Uterus (tissue), 4 donors: ENCODE data around the gene FBXO44. TPM values are rescaled to one million over a fixed set of nuclear protein-coding genes. Genes with fewer than 3 reads are reported as not detected.

Experiments used
- DNase-seq, 2 donors: peaks; one replicate each; pipeline ENCODE4 v3.0.0-alpha.2; 2019 to 2020
- H3K27ac ChIP-seq, 2 donors: fragments of 200-600 bp; sonication (generic); 1 replicate in 1 of 2; 2 replicates in 1 of 2; pipeline ENCODE4 v1.5.1; 2016 to 2018
- H3K27me3 ChIP-seq, 2 donors: fragments of 200-600 bp; sonication (generic); one replicate each; pipeline ENCODE4 v1.5.1; 2018 to 2019; ENCODE audit warnings: control low read depth in 1 of 2
- H3K36me3 ChIP-seq, 2 donors: fragments of 200-600 bp; sonication (generic); one replicate each; pipeline ENCODE4 v1.5.1; 2019; ENCODE audit warnings: control low read depth in 1 of 2
- H3K4me1 ChIP-seq, 2 donors: fragments of 200-600 bp; sonication (generic); one replicate each; pipeline ENCODE4 v1.5.1; 2018 to 2019; ENCODE audit warnings: control low read depth in 1 of 2
- H3K4me3 ChIP-seq, 2 donors: fragments of 200-600 bp; sonication (generic); 1 replicate in 1 of 2; 2 replicates in 1 of 2; pipeline ENCODE4 v1.5.1; 2018 to 2019; ENCODE audit warnings: mild to moderate bottlenecking in 1 of 2
- H3K9me3 ChIP-seq, 2 donors: fragments of 200-600 bp; sonication (generic); one replicate each; pipeline ENCODE4 v1.5.1; 2019; ENCODE audit warnings: control low read depth in 1 of 2
- POLR2A ChIP-seq, 2 donors: fragments of 450-650 bp; IDR thresholded peaks; one replicate each; pipeline ENCODE4 v1.6.1; 2016; ENCODE audit warnings: antibody characterized with exemption in 2 of 2, mild to moderate bottlenecking in 1 of 2, moderate library complexity in 1 of 2
- intact Hi-C: fragments of 100-400 bp; cut with DNase I; formaldehyde crosslinking; loops from one replicate; pipeline ENCODE4 v1.15.1; 2023; ENCODE audit warnings: low total_unique reads
- total RNA-seq, 4 donors: library from RNA; depleted of rRNA in 3 of 4; stranded (reverse); fragments of >200 nt in 3 of 4; gene quantifications; one replicate each; pipeline versions ENCODE4 v1.1.0 to v1.2.4, GENCODE V29; 2014 to 2023
- TF ChIP-seq, protein P1 (sequence below), 4 experiments: fragments of 200-600 bp in 2 of 4; fragments of 450-650 bp in 2 of 4; sonication (generic) in 2 of 4; IDR thresholded peaks; one replicate each; pipeline ENCODE4 v1.5.1; 2016 to 2019; ENCODE audit warnings: antibody characterized with exemption in 4 of 4, mild to moderate bottlenecking in 2 of 4, moderate library complexity in 1 of 4
- donor health status: DM: yes; HTN: yes; CAD: no.

The FBXO44 gene
- total RNA-seq, 4 donors from 2014 or later, result 7.6 to 26.7 (median 17.6) TPM

DNA sequence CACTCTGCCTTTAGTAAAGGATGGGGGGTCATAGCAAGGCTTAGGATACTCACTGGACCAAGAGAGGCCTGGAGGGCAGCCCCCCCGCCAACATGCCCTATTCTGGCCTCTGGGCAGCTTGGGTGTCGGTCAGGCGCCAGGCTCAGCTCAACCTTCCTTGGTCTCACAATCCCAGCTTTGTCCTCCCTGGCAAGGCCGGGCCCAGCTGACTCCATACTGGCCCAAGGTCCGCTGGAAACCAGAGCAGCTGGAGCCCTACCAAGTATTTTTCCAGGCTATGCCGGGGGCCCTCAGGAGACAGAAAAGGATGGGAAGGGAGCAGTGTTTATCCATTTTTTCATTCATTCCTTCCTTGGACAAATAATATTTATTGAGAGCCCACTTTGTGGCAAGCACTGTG lies 6.6 kb upstream of the FBXO44 start:
- peaks cover 0 to 3% of the 10 kb centered on the region in 2 donors for H3K4me1 ChIP-seq
- intact Hi-C loops, result loop anchor here (5.0 to 10.0 kb wide), 2 partner anchors 413 to 606 kb away; no protein-coding TSS in a partner anchor
- H3K4me3 ChIP-seq, result no peak overlapping the region
- TF ChIP-seq, protein P1, sequence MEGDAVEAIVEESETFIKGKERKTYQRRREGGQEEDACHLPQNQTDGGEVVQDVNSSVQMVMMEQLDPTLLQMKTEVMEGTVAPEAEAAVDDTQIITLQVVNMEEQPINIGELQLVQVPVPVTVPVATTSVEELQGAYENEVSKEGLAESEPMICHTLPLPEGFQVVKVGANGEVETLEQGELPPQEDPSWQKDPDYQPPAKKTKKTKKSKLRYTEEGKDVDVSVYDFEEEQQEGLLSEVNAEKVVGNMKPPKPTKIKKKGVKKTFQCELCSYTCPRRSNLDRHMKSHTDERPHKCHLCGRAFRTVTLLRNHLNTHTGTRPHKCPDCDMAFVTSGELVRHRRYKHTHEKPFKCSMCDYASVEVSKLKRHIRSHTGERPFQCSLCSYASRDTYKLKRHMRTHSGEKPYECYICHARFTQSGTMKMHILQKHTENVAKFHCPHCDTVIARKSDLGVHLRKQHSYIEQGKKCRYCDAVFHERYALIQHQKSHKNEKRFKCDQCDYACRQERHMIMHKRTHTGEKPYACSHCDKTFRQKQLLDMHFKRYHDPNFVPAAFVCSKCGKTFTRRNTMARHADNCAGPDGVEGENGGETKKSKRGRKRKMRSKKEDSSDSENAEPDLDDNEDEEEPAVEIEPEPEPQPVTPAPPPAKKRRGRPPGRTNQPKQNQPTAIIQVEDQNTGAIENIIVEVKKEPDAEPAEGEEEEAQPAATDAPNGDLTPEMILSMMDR (IDR thresholded peaks at IDR 0.05), result no peak
- no peak for TF ChIP-seq POLR2A (IDR thresholded peaks at IDR 0.05)
- no peaks in the 10 kb centered on the region for H3K36me3 ChIP-seq
- peaks cover 9 to 17% of the 10 kb centered on the region in 2 donors for H3K27me3 ChIP-seq
- H3K9me3 ChIP-seq, result no peaks in the 10 kb centered on the region
- no peak overlapping the region for H3K27ac ChIP-seq
- DNase-seq, result no peak

DNA sequence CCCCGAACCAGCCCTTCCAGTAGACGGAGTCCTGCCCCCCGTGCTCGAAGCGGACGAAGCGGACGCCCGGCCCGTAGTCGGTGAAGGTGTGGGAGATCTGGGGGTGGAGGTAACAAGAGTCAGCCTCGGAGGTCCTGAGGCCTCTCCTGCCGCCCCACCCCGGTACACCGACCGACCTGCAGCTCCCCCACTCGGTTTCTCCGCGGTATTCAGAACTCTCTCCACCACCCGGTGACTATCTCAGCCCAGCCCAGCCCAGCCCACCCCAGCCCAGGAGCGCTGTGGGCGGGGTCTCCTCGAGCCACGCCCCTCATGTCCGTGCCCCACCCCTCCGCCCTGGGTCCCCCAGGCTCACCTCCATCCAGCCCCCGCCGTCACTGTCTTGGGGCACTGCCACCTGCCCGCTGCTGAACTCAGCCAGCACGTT lies 5.9 kb upstream of the FBXO44 start:
- intact Hi-C loops, result loop anchor here (5.0 to 10.0 kb wide), 2 partner anchors 414 to 606 kb away; no protein-coding TSS in a partner anchor
- H3K4me3 ChIP-seq, result no peak overlapping the region

DNA sequence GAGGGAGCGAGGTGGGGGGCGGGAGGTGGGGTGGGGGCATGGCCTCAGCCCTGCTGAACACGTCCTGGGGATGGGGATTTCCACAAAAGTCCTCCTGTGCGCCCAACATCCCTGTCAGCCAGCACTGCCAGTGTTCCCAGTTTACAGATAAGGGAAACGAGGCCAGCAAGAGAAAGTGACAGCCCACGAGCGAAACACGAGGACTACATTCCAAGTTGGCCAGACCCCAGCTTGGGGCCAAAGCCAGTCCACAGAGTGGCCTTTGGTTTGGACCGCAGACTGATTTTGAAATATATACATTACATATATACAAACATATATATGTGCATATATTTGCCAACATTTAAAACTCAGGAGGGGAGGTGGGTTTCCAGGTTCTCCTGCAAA lies 5.4 kb upstream of the FBXO44 start:
- intact Hi-C loops, result loop anchor here (5.0 to 10.0 kb wide), 2 partner anchors 414 to 607 kb away; no protein-coding TSS in a partner anchor
- H3K27ac ChIP-seq, result no peak overlapping the region

More for the DNA sequence above, 5.9 kb upstream of the FBXO44 start:
- Histone ChIP-seq H3K27me3 (peaks cover 9 to 17% of the 10 kb centered on the region in 2 donors), H3K9me3 (no peaks in the 10 kb centered on the region), H3K27ac (no peak overlapping the region), H3K36me3 (no peaks in the 10 kb centered on the region), H3K4me1 (peaks cover 0 to 3% of the 10 kb centered on the region in 2 donors)
- DNase-seq, result no peak
- TF ChIP-seq, protein P1 (IDR thresholded peaks at IDR 0.05), result no peak
- TF ChIP-seq POLR2A (IDR thresholded peaks at IDR 0.05), result no peak

DNA sequence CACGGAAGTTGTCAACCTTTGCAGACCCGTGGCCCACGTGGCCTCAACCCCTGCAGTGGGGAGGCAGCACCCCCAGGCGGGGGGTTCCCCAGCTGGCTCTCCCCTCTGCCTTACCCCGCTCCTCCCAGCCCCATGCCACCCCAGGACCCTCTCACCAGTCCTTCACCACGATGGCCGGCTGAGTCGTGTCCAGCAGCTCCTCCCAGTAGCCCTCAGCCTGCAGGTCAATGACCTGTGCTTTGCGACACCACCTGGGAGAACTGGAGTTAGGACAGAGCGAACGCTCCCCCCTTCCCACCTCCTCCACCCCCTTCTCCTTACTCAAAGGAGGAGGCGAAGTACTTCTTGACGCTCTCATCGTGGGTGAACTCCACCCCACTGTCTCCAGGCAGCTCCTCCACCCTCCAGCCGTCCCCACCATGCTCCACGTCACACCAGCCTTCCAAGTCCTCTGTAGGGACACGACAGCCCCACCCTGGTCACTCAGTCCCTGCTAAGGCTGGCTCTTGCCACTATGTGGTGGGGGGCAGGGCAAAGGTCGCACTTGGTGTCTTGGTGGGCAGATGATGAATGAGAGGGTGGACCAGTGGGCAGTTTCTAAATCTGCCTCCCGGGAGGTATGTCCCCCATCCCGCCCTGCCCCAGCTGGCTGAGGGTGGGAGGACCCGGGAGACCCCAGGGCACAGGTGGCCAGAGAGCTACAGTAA lies 4.9 kb upstream of the FBXO44 start:
- Histone ChIP-seq H3K36me3 (no peaks in the 10 kb centered on the region), H3K27ac (no peak overlapping the region), H3K4me1 (peaks cover 0 to 3% of the 10 kb centered on the region in 2 donors), H3K9me3 (no peaks in the 10 kb centered on the region), H3K4me3 (no peak overlapping the region), H3K27me3 (peaks cover 9 to 17% of the 10 kb centered on the region in 2 donors)
- TF ChIP-seq POLR2A (IDR thresholded peaks at IDR 0.05), result no peak
- TF ChIP-seq, protein P1 (IDR thresholded peaks at IDR 0.05), result no peak
- no peak for DNase-seq
- intact Hi-C loops, result loop anchor here (5.0 to 10.0 kb wide), 2 partner anchors 415 to 607 kb away; no protein-coding TSS in a partner anchor

More for the DNA sequence above, 5.4 kb upstream of the FBXO44 start:
- Histone ChIP-seq H3K4me3 (no peak overlapping the region), H3K36me3 (no peaks in the 10 kb centered on the region), H3K27me3 (peaks cover 9 to 17% of the 10 kb centered on the region in 2 donors), H3K9me3 (no peaks in the 10 kb centered on the region), H3K4me1 (peaks cover 0 to 3% of the 10 kb centered on the region in 2 donors)
- no peak for DNase-seq
- no peak for TF ChIP-seq POLR2A (IDR thresholded peaks at IDR 0.05)
- TF ChIP-seq, protein P1 (IDR thresholded peaks at IDR 0.05), result no peak

DNA sequence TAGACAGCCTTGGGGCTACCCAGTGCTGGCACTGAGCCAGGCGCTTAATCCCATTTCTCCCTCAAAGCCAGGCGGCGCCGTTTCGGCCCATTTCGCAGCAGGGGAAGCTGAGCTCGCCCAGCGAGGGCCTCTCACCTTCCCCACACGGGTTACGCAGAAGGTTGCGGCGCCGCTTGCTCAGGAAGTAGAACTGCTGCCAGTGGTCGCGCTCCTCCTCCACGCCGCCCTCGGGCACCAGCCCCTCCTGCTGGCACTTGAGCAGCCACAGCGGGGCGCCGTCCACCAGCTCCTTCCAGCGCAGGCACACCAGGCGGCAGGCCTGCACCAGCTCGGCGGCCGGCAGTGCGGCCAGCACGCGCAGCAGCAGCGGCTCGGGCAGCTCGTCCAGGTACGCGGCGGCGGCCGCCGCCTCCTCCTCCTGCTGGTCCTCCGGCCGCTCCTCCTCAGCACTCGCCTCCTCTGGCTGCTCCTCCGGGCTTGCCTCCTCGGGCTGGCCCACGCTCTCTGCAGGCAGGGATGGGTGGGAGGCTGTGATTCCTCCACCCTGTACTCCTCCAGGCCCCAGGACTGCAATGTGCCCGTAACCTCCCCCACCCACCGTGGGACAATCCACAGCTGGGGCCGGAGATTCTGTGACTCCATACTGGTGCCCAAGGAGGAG lies 4.2 kb upstream of the FBXO44 start:
- H3K4me1 ChIP-seq, result peaks cover 0 to 9% of the 10 kb centered on the region in 2 donors
- intact Hi-C loops, result no loop called here
- no peak overlapping the region for H3K4me3 ChIP-seq

More for the DNA sequence above, 4.2 kb upstream of the FBXO44 start:
- Histone ChIP-seq H3K27ac (no peak overlapping the region), H3K36me3 (no peaks in the 10 kb centered on the region), H3K9me3 (no peaks in the 10 kb centered on the region), H3K27me3 (peaks cover 9 to 17% of the 10 kb centered on the region in 2 donors)
- DNase-seq, result peak; percentile 49 to 56
- TF ChIP-seq POLR2A (IDR thresholded peaks at IDR 0.05), result no peak
- TF ChIP-seq, protein P1 (IDR thresholded peaks at IDR 0.05), result peak; percentile 40 to 78 (median 61)
